Progenitor cell of endocrine pancreas (in vitro differentiated cells): ENCODE measurements around the gene MT1B. TPM values are rescaled to one million over a fixed set of nuclear protein-coding genes. Genes with fewer than 3 reads are reported as not detected.

ENCODE experiments used
- DNase-seq: peaks from one replicate; pipeline ENCODE4 v3.0.0; 2021; ENCODE audit warnings: low spot score; ENCODE audit not compliant: unreplicated experiment
- H3K27ac Mint-ChIP-seq: 2 replicates; pipeline ENCODE4 v1.8.0; 2021; ENCODE audit warnings: mild to moderate bottlenecking, moderate library complexity, mixed read lengths
- H3K27me3 Mint-ChIP-seq: 2 replicates; pipeline ENCODE4 v1.8.0; 2021; ENCODE audit warnings: mixed read lengths
- H3K36me3 Mint-ChIP-seq: 2 replicates; pipeline ENCODE4 v1.8.0; 2022; ENCODE audit warnings: mixed read lengths; ENCODE audit not compliant: insufficient read depth
- H3K4me1 Mint-ChIP-seq: 2 replicates; pipeline ENCODE4 v1.8.0; 2021; ENCODE audit warnings: low read depth, mixed read lengths
- H3K4me3 Mint-ChIP-seq: 2 replicates; pipeline ENCODE4 v1.8.0; 2021; ENCODE audit warnings: low read depth, mild to moderate bottlenecking, moderate library complexity, mixed read lengths
- H3K9me3 Mint-ChIP-seq: 2 replicates; pipeline ENCODE4 v1.8.0; 2021; ENCODE audit warnings: low read depth, mixed read lengths
- CTCF ChIP-seq: fragments of 200-600 bp; sonication (generic); IDR thresholded peaks from one replicate; pipeline ENCODE4 v1.5.0; 2021; ENCODE audit warnings: antibody characterized with exemption, mild to moderate bottlenecking; ENCODE audit not compliant: unreplicated experiment
- total RNA-seq: library from RNA; stranded (reverse); gene quantifications from 2 replicates; pipeline ENCODE4 v1.2.1, GENCODE V29; 2021

The MT1B gene
- total RNA-seq, 1 donor from 2014 or later: not detected

- no peak for DNase-seq
- no peaks in the 10 kb centered on the region for H3K9me3 Mint-ChIP-seq
- peaks cover 97% of the 10 kb centered on the region for H3K27me3 Mint-ChIP-seq
- no peak overlapping the region for H3K27ac Mint-ChIP-seq
- peaks cover 3% of the 10 kb centered on the region for H3K4me1 Mint-ChIP-seq
- H3K4me3 Mint-ChIP-seq: no peak overlapping the region
- TF ChIP-seq CTCF: no peak
- no peaks in the 10 kb centered on the region for H3K36me3 Mint-ChIP-seq
Measured at GRCh38 chr16:56641166-56641565, 10.5 kb upstream of the MT1B start.

GRCh38 chr16:56643080-56643778, 8.5 kb upstream of the MT1B start:
- Mint-ChIP-seq H3K36me3 (no peaks in the 10 kb centered on the region), H3K27ac (no peak overlapping the region), H3K4me1 (peaks cover 3% of the 10 kb centered on the region), H3K9me3 (no peaks in the 10 kb centered on the region), H3K27me3 (peaks cover 96% of the 10 kb centered on the region), H3K4me3 (no peak overlapping the region)
- DNase-seq: no peak
- peak; percentile 35 for TF ChIP-seq CTCF

GRCh38 chr16:56643833-56644232, 7.9 kb upstream of the MT1B start:
- Mint-ChIP-seq H3K9me3 (no peaks in the 10 kb centered on the region), H3K27ac (no peak overlapping the region), H3K4me1 (peaks cover 3% of the 10 kb centered on the region), H3K27me3 (peaks cover 97% of the 10 kb centered on the region), H3K4me3 (no peak overlapping the region), H3K36me3 (no peaks in the 10 kb centered on the region)
- no peak for DNase-seq
- no peak for TF ChIP-seq CTCF

- no peaks in the 10 kb centered on the region for H3K36me3 Mint-ChIP-seq
Measured at GRCh38 chr16:56645311-56645710, 6.4 kb upstream of the MT1B start.

GRCh38 chr16:56645838-56646237, 5.8 kb upstream of the MT1B start:
- Mint-ChIP-seq H3K4me3 (no peak overlapping the region), H3K27me3 (peaks cover 94% of the 10 kb centered on the region), H3K36me3 (no peaks in the 10 kb centered on the region), H3K27ac (no peak overlapping the region), H3K9me3 (no peaks in the 10 kb centered on the region), H3K4me1 (peaks cover 3% of the 10 kb centered on the region)
- TF ChIP-seq CTCF: no peak
- no peak for DNase-seq

More at GRCh38 chr16:56645311-56645710, 6.4 kb upstream of the MT1B start:
- DNase-seq: no peak
- H3K4me3 Mint-ChIP-seq: no peak overlapping the region
- no peaks in the 10 kb centered on the region for H3K9me3 Mint-ChIP-seq
- peaks cover 94% of the 10 kb centered on the region for H3K27me3 Mint-ChIP-seq
- H3K4me1 Mint-ChIP-seq: peaks cover 3% of the 10 kb centered on the region
- no peak overlapping the region for H3K27ac Mint-ChIP-seq
- no peak for TF ChIP-seq CTCF
